Ramos (cell line): Measurements from ENCODE around the gene FAT4.

Experiments used
- in situ Hi-C: fragments of 300-500 bp; cut with MboI; formaldehyde crosslinking; loops from one replicate; pipeline ENCODE4 v1.14.3; 2022; ENCODE audit warnings: low sequenced_read_pairs; ENCODE audit not compliant: unreplicated experiment

Gene FAT4, protein sequence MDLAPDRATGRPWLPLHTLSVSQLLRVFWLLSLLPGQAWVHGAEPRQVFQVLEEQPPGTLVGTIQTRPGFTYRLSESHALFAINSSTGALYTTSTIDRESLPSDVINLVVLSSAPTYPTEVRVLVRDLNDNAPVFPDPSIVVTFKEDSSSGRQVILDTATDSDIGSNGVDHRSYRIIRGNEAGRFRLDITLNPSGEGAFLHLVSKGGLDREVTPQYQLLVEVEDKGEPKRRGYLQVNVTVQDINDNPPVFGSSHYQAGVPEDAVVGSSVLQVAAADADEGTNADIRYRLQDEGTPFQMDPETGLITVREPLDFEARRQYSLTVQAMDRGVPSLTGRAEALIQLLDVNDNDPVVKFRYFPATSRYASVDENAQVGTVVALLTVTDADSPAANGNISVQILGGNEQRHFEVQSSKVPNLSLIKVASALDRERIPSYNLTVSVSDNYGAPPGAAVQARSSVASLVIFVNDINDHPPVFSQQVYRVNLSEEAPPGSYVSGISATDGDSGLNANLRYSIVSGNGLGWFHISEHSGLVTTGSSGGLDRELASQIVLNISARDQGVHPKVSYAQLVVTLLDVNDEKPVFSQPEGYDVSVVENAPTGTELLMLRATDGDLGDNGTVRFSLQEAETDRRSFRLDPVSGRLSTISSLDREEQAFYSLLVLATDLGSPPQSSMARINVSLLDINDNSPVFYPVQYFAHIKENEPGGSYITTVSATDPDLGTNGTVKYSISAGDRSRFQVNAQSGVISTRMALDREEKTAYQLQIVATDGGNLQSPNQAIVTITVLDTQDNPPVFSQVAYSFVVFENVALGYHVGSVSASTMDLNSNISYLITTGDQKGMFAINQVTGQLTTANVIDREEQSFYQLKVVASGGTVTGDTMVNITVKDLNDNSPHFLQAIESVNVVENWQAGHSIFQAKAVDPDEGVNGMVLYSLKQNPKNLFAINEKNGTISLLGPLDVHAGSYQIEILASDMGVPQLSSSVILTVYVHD (N-terminal part only)

DNA sequence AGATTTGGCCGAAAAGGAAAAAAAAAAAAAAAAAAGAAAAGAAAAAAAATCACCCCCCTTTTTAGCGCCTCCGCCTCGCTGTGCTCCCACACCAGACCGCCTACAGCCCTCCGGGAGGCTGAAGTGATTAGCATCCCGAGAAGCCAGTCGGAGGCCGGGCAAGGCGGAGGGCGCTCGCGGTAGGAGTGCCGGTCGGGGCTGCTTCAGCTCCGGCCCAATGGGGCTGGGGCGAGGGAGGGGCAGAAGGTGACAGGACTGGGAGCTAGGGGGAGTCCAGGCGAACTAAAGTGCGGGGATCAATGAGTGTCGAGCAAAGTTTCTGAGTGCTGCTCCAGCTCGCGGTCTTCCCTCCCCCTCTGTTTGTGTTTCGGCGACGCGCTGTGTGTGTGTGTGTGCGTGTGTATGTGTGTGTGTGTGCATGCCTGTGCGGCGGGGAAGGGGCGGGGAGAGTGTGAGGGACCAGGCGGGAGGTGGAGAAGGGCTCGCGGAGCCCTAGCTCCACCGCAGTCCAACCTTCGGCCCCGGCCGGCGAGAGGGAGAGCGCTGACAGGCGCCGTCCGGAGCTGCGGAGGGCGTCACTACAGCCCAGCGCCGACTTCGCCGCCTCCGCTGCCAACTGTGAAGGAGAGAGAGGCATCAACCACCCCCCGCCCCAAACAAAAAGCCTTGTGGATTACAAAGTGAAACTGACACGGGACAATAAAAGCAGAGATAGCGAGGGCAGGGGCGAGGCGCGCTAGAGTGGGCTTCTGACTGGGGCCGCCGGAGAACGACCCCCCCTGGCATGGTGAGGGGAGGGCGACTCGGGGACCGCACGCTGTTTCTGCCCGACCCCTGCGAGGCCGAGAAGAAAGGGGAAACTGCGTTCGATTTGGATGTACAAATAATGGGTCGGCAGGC, at the start of gene FAT4:
Gene FAT4 (plus strand): TSS at position 280 of the 900 bp plus-strand sequence. CDS start 1,457 bp downstream, outside the sequence.
- in situ Hi-C loops, result loop anchor here (25.0 kb wide), 1 partner anchor 1097 kb away; no protein-coding TSS in a partner anchor

DNA sequence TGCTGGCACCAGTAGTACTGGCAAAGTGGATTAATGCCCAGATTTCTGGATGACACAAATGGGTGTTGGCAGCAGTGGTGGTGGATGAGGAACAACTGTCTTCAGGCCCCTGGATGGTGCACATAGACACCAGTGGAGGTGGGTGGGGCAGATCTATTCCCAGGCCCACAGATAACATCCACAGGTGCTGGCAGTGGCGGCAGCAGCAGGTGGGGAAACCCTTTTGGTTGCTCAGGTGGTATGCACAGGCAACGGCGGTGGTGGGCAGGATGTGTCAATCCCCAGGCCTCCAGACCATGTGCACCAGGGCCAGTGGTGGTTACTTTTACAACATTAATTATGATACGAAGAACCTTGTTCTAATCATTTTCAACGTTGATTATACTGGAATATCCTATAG, 48.9 kb upstream of the FAT4 start:
- in situ Hi-C loops, result no loop called here

DNA sequence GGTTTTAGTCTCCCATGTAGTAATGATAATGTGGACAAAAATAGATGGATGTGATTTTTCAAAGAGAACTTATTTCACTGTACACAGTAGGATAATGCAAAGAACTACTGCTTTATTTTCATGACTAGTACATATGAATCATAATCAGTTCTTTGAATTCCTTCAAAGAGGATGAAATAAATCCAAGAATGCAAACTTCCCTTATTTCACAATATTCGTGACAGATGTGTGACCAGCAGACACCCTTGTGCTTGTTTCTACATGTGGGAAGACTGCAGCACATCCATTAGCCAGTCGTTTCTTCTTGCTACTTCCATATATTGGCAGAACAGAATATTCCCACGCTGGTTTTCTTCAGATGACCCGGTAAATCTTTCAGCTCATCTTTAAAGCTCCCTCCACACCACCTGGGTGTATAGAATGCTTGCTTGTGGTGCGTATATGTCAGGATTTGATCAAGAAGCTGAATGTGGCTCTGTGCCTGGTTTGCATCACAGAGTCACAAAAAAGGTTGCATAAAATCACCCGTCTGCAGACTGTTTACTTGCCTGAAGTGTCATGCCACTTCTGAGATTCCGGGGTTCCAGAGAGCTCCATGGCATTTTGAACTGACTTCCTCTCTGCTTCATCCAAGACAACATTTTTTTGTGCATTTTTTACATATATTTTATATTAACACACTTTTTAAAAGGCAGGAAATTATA, 47.7 kb upstream of the FAT4 start:
- in situ Hi-C loops, result no loop called here

DNA sequence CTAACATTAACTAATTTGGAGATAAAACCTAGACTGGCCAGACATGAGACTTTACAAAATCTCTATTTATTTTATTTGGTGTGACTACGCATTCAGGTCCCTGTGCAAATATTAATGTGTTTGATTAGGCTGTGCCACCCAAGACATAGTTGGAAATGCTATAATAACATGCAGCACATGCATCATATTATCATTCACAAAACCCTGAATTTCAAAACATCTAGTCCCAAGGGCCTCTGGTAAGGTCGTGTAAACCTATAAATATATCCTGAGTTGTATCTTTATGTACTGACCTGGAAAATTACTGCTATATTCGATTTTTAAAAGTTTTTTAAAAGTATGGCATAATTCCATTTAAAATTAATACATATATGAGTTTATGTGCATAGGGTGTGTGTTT, 47.1 kb upstream of the FAT4 start:
- in situ Hi-C loops, result no loop called here

DNA sequence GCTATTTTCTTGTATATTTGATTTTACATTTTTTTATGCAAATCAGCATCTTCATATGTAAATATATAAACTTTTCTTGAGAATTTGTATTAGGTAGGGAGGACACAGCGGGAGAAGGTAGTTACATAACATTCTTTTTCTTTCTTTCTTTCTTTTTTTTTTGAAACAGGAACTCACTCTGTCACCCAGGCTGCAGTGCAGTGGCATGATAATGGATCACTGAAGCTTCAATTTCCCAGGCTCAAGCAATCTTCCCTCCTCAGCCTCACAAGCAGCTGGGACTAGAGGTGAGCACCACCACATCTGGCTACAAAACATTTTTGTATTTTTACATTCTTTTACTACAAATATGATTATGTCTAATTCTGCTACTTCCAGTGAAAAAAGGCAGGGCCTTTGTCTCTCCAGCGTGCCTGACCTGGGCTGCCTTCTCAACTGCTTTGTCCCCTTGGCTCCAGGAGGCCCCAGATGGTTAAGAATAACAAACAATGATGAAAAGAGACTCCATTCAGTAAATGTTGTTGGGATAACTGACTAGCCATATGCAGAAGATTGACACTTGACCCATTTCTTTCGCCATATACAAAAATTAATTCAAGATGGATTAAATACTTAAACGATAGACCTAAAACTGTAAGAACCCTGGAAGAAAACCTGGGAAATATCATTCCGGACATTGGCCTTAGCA, 46.5 kb upstream of the FAT4 start:
- in situ Hi-C loops, result no loop called here

DNA sequence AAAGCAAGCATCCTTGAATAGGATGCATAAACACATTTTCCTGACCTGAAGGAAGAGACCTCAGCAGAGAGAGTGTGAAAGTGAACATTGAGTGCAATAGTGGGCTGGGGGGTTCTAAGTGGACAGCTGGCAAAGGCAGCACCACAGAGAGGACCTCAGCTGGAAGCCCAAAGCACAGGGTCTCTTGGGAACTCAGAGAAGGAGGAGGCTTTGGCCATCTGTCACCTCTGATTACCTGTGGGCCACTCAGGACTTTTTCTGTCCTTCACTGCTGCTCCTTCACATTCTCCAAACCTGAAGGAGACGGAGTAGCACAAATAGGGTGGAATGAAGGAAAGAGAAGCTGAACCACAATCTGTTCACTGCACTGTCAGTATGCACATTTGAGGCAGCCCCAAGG, 37.9 kb upstream of the FAT4 start:
- in situ Hi-C loops, result no loop called here

DNA sequence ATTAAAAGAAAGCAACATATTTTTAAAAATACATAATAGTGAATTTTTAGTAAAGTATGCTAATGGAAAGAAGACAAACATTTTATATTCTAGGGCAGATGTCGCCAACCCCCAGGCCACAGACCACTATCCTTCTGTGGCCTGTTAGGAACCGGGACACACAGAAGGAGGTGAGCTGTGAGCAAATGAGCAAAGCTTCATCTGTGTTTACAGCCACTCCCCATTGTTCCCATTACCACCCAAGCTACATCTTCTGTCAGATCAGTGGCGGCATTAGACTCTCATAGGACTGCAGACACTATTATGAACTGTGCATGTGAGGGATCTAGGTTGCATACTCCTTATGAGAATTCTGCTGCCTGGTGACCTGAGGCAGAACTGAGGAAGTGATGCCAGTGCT, 37.0 kb upstream of the FAT4 start:
- in situ Hi-C loops, result no loop called here

DNA sequence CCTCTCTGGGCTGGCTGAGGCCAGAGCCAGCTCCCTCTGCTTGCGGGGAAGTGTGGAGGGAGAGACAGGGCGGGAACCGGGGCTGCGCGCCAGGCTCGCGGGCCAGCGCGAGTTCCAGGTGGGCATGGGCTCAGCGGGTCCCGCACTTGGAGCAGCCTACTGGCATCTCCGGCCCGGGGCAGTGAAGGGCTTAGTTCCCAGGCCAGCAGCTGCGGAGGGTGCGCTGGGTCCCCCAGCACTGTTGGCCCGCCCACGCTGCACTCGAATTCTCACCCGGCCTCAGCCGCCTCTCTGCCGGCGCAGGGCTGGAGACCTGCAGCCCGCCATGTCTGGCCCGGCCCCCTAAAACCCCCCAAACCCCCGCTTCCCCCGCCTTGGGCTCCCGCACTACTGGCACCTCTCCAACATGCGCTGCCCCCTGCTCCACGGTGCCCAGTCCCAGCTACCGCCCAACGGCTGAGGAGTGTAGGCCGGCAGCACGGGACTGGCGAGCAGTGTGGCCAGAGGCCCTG, 33.8 kb upstream of the FAT4 start:
- in situ Hi-C loops, result no loop called here

DNA sequence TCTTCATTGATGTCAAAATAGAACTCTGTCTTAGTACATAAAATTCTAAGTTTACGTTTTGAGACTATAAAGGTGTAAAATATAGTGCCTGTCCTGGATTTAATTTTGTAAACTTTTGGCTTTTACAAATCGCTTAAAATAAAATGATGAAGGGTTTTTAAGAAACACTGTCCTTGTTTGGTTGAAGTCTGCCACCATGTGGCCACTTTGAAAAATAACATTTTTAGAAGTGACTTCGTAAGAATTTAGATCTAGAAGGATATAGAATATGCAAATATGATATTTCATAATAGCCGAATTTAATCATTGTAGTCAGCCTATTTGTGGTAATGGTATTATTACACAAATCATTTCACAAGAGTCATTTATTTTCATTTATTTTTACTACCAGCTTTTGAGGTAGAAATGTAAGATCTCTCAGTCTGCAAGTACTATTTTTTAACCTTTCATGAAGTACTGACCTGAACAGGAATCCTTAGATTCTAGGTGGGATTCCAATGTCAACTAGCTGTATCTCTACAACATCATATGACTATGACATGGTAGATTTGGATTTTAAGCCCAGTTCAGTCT, 31.0 kb upstream of the FAT4 start:
- in situ Hi-C loops, result no loop called here

DNA sequence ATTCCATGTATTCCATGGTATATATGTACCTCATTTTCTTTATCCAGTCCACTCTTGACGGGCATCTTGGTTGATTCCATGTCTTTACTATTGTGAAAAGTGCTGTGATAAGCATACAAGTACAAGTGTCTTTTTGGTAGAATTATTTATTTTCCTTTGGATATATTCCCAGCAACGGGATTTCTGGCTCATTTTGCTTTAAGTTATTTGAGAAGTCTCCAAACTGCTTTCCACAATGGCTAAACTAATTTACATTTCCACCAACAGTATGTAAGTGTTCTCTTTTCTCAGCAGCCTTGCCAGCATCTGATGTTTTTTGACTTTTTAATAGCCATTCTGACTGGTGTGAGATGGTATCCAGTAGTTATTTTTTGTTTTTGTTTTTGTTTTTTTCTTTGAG, 17.6 kb upstream of the FAT4 start:
- in situ Hi-C loops, result no loop called here

DNA sequence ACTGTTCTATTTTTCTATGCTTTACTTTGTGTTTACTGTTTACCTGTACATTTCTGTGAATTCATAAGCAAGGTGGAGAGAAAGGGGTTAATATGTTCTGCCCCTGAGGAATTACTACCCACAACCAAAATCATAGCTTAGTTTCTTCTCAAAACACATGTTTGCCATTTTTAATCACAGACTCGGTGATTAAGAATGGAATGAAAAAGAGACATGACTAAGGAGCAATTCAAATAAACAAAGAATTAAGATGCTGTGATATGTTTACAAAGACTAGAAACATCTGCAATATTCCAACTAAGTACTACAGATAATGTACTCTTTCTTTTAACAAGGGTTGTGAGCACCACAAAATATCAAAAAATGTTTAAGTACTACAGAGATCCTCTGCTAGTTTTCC, 11.7 kb upstream of the FAT4 start:
- in situ Hi-C loops, result loop anchor here (25.0 kb wide), 1 partner anchor 1109 kb away; no protein-coding TSS in a partner anchor

DNA sequence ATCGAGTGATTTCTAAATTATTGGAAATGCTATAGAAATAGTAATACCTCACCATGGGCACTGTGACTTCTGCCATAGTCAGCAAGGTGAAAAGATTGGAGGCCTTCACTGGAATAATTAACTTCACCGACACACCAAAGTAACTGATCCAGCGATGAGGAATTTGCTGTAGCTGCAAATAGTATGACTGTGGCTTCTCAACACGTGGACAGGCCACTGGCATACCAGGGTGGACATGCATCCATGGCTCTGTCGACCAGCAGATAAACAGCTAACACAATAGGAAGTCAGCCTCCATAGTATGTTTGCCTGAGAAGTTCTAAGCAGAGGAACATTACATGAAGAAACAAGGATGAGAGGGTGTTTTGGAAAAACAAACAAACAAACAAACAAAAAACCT, 10.9 kb upstream of the FAT4 start:
- in situ Hi-C loops, result loop anchor here (25.0 kb wide), 1 partner anchor 1108 kb away; no protein-coding TSS in a partner anchor

DNA sequence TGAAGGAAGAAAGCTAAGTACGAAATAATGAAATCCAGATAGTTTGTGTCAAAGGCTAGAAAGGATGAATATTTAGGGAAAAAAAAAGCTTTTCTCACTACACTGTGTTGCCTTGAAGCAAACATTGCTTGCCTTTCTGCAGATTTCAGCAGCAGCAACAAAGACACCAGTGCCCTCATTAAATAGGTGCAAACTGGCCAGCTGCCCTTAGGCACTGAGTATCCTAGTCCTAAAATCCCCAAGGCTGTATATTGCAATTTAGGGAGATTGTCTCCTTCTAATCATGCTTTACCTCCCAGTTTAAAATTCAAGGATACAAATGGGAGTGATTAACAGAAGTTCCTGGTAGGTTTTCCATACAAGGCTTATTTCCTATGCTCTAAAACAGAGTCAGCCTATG, 8.6 kb upstream of the FAT4 start:
- in situ Hi-C loops, result loop anchor here (25.0 kb wide), 1 partner anchor 1106 kb away; no protein-coding TSS in a partner anchor

DNA sequence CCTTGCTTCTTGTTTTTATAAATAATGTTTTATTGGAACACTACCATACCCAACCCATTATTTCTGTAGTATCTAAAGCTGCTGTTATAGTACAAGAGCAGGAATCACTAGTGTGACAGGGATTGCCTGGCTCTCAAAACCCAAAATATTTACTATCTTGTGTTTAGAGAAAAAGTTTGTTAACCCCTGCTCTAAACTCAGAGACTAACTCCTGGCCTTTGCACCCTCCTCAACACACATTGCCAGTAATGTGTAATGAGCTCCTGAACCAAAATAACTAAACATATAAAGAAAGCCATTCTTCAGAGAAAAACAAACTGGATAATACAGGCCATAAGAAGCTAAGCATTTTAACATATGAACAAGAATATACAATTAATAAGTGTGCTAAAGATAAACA, 8.2 kb upstream of the FAT4 start:
- in situ Hi-C loops, result loop anchor here (25.0 kb wide), 1 partner anchor 1106 kb away; no protein-coding TSS in a partner anchor

DNA sequence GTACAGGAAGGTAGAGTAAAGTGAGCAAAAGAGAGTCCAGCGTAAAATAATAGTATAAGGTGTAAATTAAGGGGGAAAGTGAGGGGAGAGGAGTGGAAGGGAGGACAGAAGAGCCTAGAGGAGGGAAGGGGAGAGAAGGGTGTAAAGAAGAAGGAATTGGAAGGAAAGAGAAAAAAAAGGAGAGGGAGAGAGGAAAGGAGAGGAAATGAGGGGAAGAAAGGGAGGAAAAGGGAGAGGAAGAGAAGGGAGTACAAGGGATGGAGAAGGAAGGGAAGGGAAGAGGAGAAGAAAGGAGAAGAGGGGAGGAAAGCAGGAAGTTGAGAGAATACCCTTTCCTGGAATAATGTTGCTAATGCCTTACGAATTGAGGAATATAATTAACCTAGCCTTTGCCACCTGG, 3.3 kb upstream of the FAT4 start:
- in situ Hi-C loops, result loop anchor here (25.0 kb wide), 1 partner anchor 1101 kb away; no protein-coding TSS in a partner anchor

DNA sequence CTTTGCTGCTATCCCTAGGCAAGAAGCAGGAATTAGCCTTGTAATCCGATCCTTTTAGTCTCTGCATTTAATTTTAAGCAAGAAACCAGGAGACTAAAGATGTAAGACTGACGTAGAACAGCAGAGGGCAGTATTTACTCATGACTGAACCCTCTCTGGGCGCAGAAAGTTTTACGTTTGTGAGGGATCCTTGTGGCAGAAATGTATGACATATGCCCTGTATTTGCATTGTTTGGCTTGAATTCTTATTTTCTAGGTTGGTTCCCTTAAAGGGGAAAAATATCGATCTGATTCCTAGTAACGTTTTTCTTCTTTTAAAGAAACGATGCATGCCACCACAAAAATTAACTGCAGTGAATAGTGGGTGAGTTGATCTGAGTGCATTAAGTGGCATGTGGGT, 1.3 kb upstream of the FAT4 start:
- in situ Hi-C loops, result loop anchor here (25.0 kb wide), 1 partner anchor 1099 kb away; no protein-coding TSS in a partner anchor

DNA sequence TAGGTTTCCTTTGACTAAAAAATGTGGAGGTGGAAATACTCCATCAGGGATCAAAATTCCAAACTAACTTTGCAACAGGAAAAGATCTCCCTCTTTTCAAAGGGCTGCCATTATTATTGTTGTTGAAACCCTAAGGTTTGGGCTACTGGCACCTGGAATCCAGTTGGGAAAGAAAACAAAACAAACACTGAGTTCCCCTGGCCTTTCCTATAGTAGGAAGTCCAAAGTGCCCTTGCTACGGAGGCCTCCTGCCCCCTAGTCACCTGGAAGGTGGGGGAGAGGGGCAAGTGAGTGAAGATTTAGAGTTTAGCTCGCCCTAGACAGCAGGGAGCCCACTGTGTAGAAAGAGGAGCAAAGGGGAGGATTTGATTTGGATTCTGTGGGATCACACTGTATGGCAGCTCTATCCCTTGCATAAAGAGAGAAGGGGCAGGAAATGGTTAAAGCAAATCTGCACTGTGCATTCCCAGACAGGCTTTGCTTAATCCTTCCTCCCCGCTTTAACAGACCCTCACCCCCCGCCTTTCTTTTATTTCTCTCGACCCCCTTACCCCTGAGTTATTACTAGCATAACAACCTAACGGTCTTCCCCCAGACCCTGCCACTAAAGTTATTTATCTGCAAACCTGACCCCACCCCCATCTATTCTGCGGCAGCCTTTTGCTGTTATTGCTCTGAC, 627 bp upstream of the FAT4 start:
- in situ Hi-C loops, result loop anchor here (25.0 kb wide), 1 partner anchor 1098 kb away; no protein-coding TSS in a partner anchor
